Uterus (tissue), 4 donors: ENCODE data around the gene RAB18. TPM values are rescaled to one million over a fixed set of nuclear protein-coding genes. Genes with fewer than 3 reads are reported as not detected.

Source experiments
- DNase-seq, 2 donors: peaks; one replicate each; pipeline ENCODE4 v3.0.0-alpha.2; 2019 to 2020
- H3K27ac ChIP-seq, 2 donors: fragments of 200-600 bp; sonication (generic); 1 replicate in 1 of 2; 2 replicates in 1 of 2; pipeline ENCODE4 v1.5.1; 2016 to 2018
- H3K27me3 ChIP-seq, 2 donors: fragments of 200-600 bp; sonication (generic); one replicate each; pipeline ENCODE4 v1.5.1; 2018 to 2019; ENCODE audit warnings: control low read depth in 1 of 2
- H3K36me3 ChIP-seq, 2 donors: fragments of 200-600 bp; sonication (generic); one replicate each; pipeline ENCODE4 v1.5.1; 2019; ENCODE audit warnings: control low read depth in 1 of 2
- H3K4me1 ChIP-seq, 2 donors: fragments of 200-600 bp; sonication (generic); one replicate each; pipeline ENCODE4 v1.5.1; 2018 to 2019; ENCODE audit warnings: control low read depth in 1 of 2
- H3K4me3 ChIP-seq, 2 donors: fragments of 200-600 bp; sonication (generic); 1 replicate in 1 of 2; 2 replicates in 1 of 2; pipeline ENCODE4 v1.5.1; 2018 to 2019; ENCODE audit warnings: mild to moderate bottlenecking in 1 of 2
- H3K9me3 ChIP-seq, 2 donors: fragments of 200-600 bp; sonication (generic); one replicate each; pipeline ENCODE4 v1.5.1; 2019; ENCODE audit warnings: control low read depth in 1 of 2
- POLR2A ChIP-seq, 2 donors: fragments of 450-650 bp; IDR thresholded peaks; one replicate each; pipeline ENCODE4 v1.6.1; 2016; ENCODE audit warnings: antibody characterized with exemption in 2 of 2, mild to moderate bottlenecking in 1 of 2, moderate library complexity in 1 of 2
- intact Hi-C: fragments of 100-400 bp; cut with DNase I; formaldehyde crosslinking; loops from one replicate; pipeline ENCODE4 v1.15.1; 2023; ENCODE audit warnings: low total_unique reads
- total RNA-seq, 4 donors: library from RNA; depleted of rRNA in 3 of 4; stranded (reverse); fragments of >200 nt in 3 of 4; gene quantifications; one replicate each; pipeline versions ENCODE4 v1.1.0 to v1.2.4, GENCODE V29; 2014 to 2023
- TF ChIP-seq, protein P1 (sequence below), 4 experiments: fragments of 200-600 bp in 2 of 4; fragments of 450-650 bp in 2 of 4; sonication (generic) in 2 of 4; IDR thresholded peaks; one replicate each; pipeline ENCODE4 v1.5.1; 2016 to 2019; ENCODE audit warnings: antibody characterized with exemption in 4 of 4, mild to moderate bottlenecking in 2 of 4, moderate library complexity in 1 of 4
- donor health status: DM: yes; HTN: yes; CAD: no.

RAB18 gene
- total RNA-seq, 4 donors from 2014 or later, result 20.6 to 94.4 (median 48.2) TPM

GRCh38 chr10:27578316-27578715 is 74.2 kb downstream of the RAB18 start:
- intact Hi-C loops, result no loop called here
- H3K4me3 ChIP-seq, result no peak overlapping the region
- DNase-seq, result no peak
- H3K36me3 ChIP-seq, result no peaks in the 10 kb centered on the region
- no peaks in the 10 kb centered on the region for H3K4me1 ChIP-seq
- no peak for TF ChIP-seq POLR2A (IDR thresholded peaks at IDR 0.05)
- TF ChIP-seq, protein P1, sequence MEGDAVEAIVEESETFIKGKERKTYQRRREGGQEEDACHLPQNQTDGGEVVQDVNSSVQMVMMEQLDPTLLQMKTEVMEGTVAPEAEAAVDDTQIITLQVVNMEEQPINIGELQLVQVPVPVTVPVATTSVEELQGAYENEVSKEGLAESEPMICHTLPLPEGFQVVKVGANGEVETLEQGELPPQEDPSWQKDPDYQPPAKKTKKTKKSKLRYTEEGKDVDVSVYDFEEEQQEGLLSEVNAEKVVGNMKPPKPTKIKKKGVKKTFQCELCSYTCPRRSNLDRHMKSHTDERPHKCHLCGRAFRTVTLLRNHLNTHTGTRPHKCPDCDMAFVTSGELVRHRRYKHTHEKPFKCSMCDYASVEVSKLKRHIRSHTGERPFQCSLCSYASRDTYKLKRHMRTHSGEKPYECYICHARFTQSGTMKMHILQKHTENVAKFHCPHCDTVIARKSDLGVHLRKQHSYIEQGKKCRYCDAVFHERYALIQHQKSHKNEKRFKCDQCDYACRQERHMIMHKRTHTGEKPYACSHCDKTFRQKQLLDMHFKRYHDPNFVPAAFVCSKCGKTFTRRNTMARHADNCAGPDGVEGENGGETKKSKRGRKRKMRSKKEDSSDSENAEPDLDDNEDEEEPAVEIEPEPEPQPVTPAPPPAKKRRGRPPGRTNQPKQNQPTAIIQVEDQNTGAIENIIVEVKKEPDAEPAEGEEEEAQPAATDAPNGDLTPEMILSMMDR (IDR thresholded peaks at IDR 0.05), result no peak
- H3K9me3 ChIP-seq, result no peaks in the 10 kb centered on the region
- H3K27me3 ChIP-seq, result no peaks in the 10 kb centered on the region
- H3K27ac ChIP-seq, result no peak overlapping the region

GRCh38 chr10:27581225-27581624 is 77.1 kb downstream of the RAB18 start:
- Histone ChIP-seq H3K4me3 (no peak overlapping the region), H3K27me3 (no peaks in the 10 kb centered on the region), H3K27ac (no peak overlapping the region), H3K9me3 (no peaks in the 10 kb centered on the region), H3K36me3 (no peaks in the 10 kb centered on the region), H3K4me1 (no peaks in the 10 kb centered on the region)
- intact Hi-C loops, result no loop called here
- no peak for DNase-seq
- no peak for TF ChIP-seq POLR2A (IDR thresholded peaks at IDR 0.05)
- TF ChIP-seq, protein P1 (IDR thresholded peaks at IDR 0.05), result no peak

GRCh38 chr10:27584302-27584701 is 80.2 kb downstream of the RAB18 start:
- intact Hi-C loops, result no loop called here
- DNase-seq, result no peak
- Histone ChIP-seq H3K9me3 (no peaks in the 10 kb centered on the region), H3K4me1 (no peaks in the 10 kb centered on the region), H3K4me3 (no peak overlapping the region), H3K27me3 (no peaks in the 10 kb centered on the region), H3K36me3 (no peaks in the 10 kb centered on the region), H3K27ac (no peak overlapping the region)
- TF ChIP-seq, protein P1 (IDR thresholded peaks at IDR 0.05), result no peak
- TF ChIP-seq POLR2A (IDR thresholded peaks at IDR 0.05), result no peak

Other genes starting within 250 kb of the RAB18 start
- 1 to 10 TPM; 4.4 to 7.6 (median 5.4) TPM for gene MKX, start 241.5 kb downstream of the RAB18 start, total RNA-seq